HCT116 (cell line): ENCODE results near the gene ZNF76. TPM values are rescaled to one million over a fixed set of nuclear protein-coding genes. Genes with fewer than 3 reads are reported as not detected.

ENCODE experiments used
- ATAC-seq: fragments of 200-7000 bp; cut with Tn5 transposase; 2 replicates; pipeline ENCODE4 v1.9.1; 2020; ENCODE audit warnings: mild to moderate bottlenecking, moderate library complexity
- BruUV-seq: library from RNA; stranded (reverse); fragments of 400-500 nt; replicated peaks from 2 replicates; lab custom pipeline; 2021; lab: Mats Ljungman, UMichigan
- CTCF ChIA-PET: fragments of 300-600 bp; sonication (Branson Sonifier 250); formaldehyde crosslinking; loops from one replicate; lab custom pipeline; 2021; ENCODE audit warnings: antibody characterized with exemption; lab: Charles Lee
- POLR2A ChIA-PET: fragments of 300-600, 350-600 bp; sonication (Branson Sonifier 250); formaldehyde crosslinking; loops from one replicate; lab custom pipeline; 2021; ENCODE audit warnings: antibody characterized with exemption; lab: Charles Lee
- RAD21 ChIA-PET, 2 experiments: fragments of 300-600 bp; sonication (Branson Sonifier 250); formaldehyde crosslinking; loops; one replicate each; lab custom pipeline; 2023; ENCODE audit warnings: low total read pairs in 2 of 2; ENCODE audit not compliant: uncharacterized antibody in 2 of 2, unreplicated experiment in 2 of 2, low non-redundant PET in 1 of 2; lab: Charles Lee
- DNase-seq: peaks from one replicate; pipeline ENCODE4 v3.0.0-alpha.2; 2010; ENCODE audit warnings: low read depth, low spot score
- H2AFZ ChIP-seq: fragments of 200-600 bp; shearing (Covaris generic), sonication (generic); 2 replicates; pipeline ENCODE4 v1.6.1; 2017; ENCODE audit warnings: low read depth, mixed run types, mixed read lengths, antibody characterized with exemption, low read length; ENCODE audit not compliant: poor library complexity, severe bottlenecking
- H3K27ac ChIP-seq: 2 replicates; pipeline ENCODE4 v1.5.1; 2012; ENCODE audit warnings: low read depth, low read length
- H3K27me3 ChIP-seq: fragments of 200-600 bp; sonication (generic); 2 replicates; pipeline ENCODE4 v1.6.1; 2016; ENCODE audit warnings: mixed run types, low read length, mixed read lengths; ENCODE audit not compliant: insufficient read depth
- H3K36me3 ChIP-seq, 2 experiments: fragments of 200-500 bp in 1 of 2; fragments of 200-600 bp in 1 of 2; sonication (Bioruptor generic) in 1 of 2; sonication (generic) in 1 of 2; 2 replicates each; pipeline versions ENCODE4 v1.5.1 to v1.6.1; 2014 to 2016; ENCODE audit warnings: low read length in 2 of 2, inconsistent platforms in 1 of 2, mixed read lengths in 1 of 2, mixed run types in 1 of 2; ENCODE audit not compliant: insufficient read depth in 2 of 2, control insufficient read depth in 1 of 2
- H3K4me1 ChIP-seq, 2 experiments: fragments of 200-600 bp in 1 of 2; sonication (generic) in 1 of 2; 2 replicates each; pipeline versions ENCODE4 v1.5.1 to v1.6.1; 2012 to 2017; ENCODE audit warnings: low read length in 2 of 2, inconsistent platforms in 1 of 2, mild to moderate bottlenecking in 1 of 2, mixed read lengths in 1 of 2, mixed run types in 1 of 2, moderate library complexity in 1 of 2; ENCODE audit not compliant: insufficient read depth in 2 of 2, control insufficient read depth in 1 of 2
- H3K4me2 ChIP-seq: fragments of 200-600 bp; sonication (generic); 2 replicates; pipeline ENCODE4 v1.6.1; 2017; ENCODE audit warnings: mixed run types, low read length, mixed read lengths
- H3K4me3 ChIP-seq, 2 experiments: fragments of 200-600 bp in 1 of 2; sonication (generic) in 1 of 2; replicated peaks in 1 of 2; 2 replicates each; pipeline ENCODE4 v1.5.1; 2011 to 2016; ENCODE audit warnings: low read length in 2 of 2, control low read depth in 1 of 2, low read depth in 1 of 2, mild to moderate bottlenecking in 1 of 2, mixed read lengths in 1 of 2, mixed run types in 1 of 2
- H3K79me2 ChIP-seq: fragments of 200-600 bp; sonication (generic); 2 replicates; pipeline ENCODE4 v1.6.1; 2017; ENCODE audit warnings: mild to moderate bottlenecking, mixed run types, low read length, moderate library complexity, mixed read lengths; ENCODE audit not compliant: insufficient read depth
- H3K9ac ChIP-seq: fragments of 200-600 bp; sonication (generic); 2 replicates; pipeline ENCODE4 v1.6.1; 2016; ENCODE audit warnings: low read length, mixed read lengths
- H3K9me2 ChIP-seq: fragments of 200-600 bp; sonication (generic), shearing (Covaris generic); 2 replicates; pipeline ENCODE4 v1.6.1; 2017; ENCODE audit warnings: mixed run types, mild to moderate bottlenecking, moderate library complexity; ENCODE audit not compliant: insufficient read depth
- H3K9me3 ChIP-seq, 2 experiments: fragments of 200-500 bp in 1 of 2; fragments of 200-600 bp in 1 of 2; sonication (Bioruptor generic) in 1 of 2; sonication (generic) in 1 of 2; 2 replicates each; pipeline ENCODE4 v1.6.1; 2014 to 2017; ENCODE audit warnings: low read length in 2 of 2, mixed read lengths in 2 of 2, inconsistent platforms in 1 of 2, low read depth in 1 of 2, mild to moderate bottlenecking in 1 of 2, mixed run types in 1 of 2, moderate library complexity in 1 of 2; ENCODE audit not compliant: control insufficient read depth in 1 of 2, insufficient read depth in 1 of 2
- H4K20me1 ChIP-seq: fragments of 200-600 bp; sonication (generic), shearing (Covaris generic); 2 replicates; pipeline ENCODE4 v1.6.1; 2017; ENCODE audit warnings: mixed run types, mild to moderate bottlenecking, moderate library complexity; ENCODE audit not compliant: insufficient read depth
- CBX3 ChIP-seq: IDR thresholded peaks from 2 replicates; pipeline ENCODE4 v1.6.1; 2012; ENCODE audit warnings: low read depth
- EGR1 ChIP-seq: IDR thresholded peaks from 2 replicates; pipeline ENCODE4 v1.6.1; 2012; ENCODE audit warnings: low read depth
- ELF1 ChIP-seq: IDR thresholded peaks from 2 replicates; pipeline ENCODE4 v1.6.1; 2012; ENCODE audit warnings: low read depth, borderline replicate concordance
- FOSL1 ChIP-seq: IDR thresholded peaks from 2 replicates; pipeline ENCODE4 v1.6.1; 2012; ENCODE audit warnings: low read depth
- POLR2AphosphoS5 ChIP-seq: IDR thresholded peaks from 2 replicates; pipeline ENCODE4 v1.6.1; 2011; ENCODE audit warnings: mild to moderate bottlenecking, low read depth, low read length, moderate library complexity
- RAD21 ChIP-seq: IDR thresholded peaks from 2 replicates; pipeline ENCODE4 v1.6.1; 2012; ENCODE audit warnings: low read depth, mild to moderate bottlenecking
- SP1 ChIP-seq: IDR thresholded peaks from 2 replicates; pipeline ENCODE4 v1.6.1; 2012; ENCODE audit warnings: low read depth
- SRF ChIP-seq: IDR thresholded peaks from 2 replicates; pipeline ENCODE4 v1.6.1; 2012; ENCODE audit warnings: low read depth
- TCF7L2 ChIP-seq: IDR thresholded peaks from 2 replicates; pipeline ENCODE4 v1.7.0; 2011; ENCODE audit warnings: borderline replicate concordance, inconsistent platforms; ENCODE audit not compliant: insufficient read depth, insufficient read length; ENCODE audit errors: extremely low read depth
- intact Hi-C: fragments of 100-400 bp; cut with micrococcal nuclease; formaldehyde crosslinking; loops from 2 replicates; pipeline ENCODE4 v1.10.0; 2022
- total RNA-seq: library from RNA; stranded (reverse); gene quantifications from one replicate; pipeline ENCODE4 v1.2.1, GENCODE V29; 2021; ENCODE audit not compliant: unreplicated experiment
- TF ChIP-seq, protein P1 (sequence below): IDR thresholded peaks from 2 replicates; pipeline ENCODE4 v1.6.1; 2012
- TF ChIP-seq, protein P2 (sequence below): IDR thresholded peaks from 2 replicates; pipeline ENCODE4 v1.6.1; 2012
- TF ChIP-seq, protein P3 (sequence below): IDR thresholded peaks from 2 replicates; pipeline ENCODE4 v1.6.1; 2011; ENCODE audit warnings: mild to moderate bottlenecking, low read length, moderate library complexity; ENCODE audit not compliant: insufficient replicate concordance; ENCODE audit errors: extremely low read depth

Gene ZNF76
- total RNA-seq, 1 experiment from 2014 or later: 47.5 TPM

DNA sequence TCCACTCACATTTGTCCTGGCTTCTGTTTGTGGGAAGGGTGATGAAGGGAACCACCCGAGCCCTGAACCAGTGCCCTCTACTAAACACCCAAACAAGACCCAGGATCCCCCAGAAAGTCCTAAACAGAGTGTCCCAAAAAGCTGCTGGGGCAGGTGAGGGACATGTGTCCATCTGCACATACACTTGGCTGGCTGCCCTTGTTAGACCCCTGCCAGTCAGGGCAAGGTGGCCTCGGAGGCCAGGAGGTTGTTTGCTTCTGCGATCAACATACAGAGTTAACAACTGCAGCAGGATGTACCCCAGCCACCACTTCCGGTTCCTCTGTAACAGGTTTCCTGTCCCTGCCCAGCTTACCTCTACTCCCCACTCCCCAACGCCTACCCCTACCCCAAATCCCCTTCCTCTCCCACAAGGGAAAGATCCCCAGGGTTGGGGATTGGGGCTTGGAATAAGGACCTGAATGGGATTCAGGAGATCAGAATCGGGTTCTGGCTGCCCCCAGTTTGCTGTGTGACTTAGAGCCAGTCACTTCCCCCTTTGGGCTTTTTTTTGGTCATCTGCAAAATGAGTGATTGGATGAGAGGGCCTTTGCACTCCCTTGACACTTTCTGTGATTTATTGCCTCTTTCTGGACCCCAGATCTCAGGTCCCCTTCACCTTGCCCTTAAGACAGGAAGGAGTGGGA is 52.0 kb downstream of the ZNF76 start:
- Histone ChIP-seq H3K4me1 (no peaks in the 10 kb centered on the region), H3K36me3 (no peaks in the 10 kb centered on the region), H3K79me2 (no peaks in the 10 kb centered on the region), H2AFZ (no peak overlapping the region), H3K4me3 (no peak overlapping the region), H3K9me3 (no peaks in the 10 kb centered on the region), H3K9me2 (no peaks in the 10 kb centered on the region), H3K4me2 (no peak overlapping the region), H4K20me1 (no peaks in the 10 kb centered on the region), H3K27me3 (no peaks in the 10 kb centered on the region), H3K27ac (no peak overlapping the region), H3K9ac (no peak overlapping the region)
- RAD21 ChIA-PET: no interaction called here
- CTCF ChIA-PET: interaction anchor here (1.0 kb wide), 1 partner anchor 138 kb away, joined by 4 read pairs; no protein-coding TSS in a partner anchor
- TF ChIP-seq SP1 (no peak), POLR2AphosphoS5 (no peak), TCF7L2 (no peak), SRF (no peak), ELF1 (no peak), RAD21 (no peak), CBX3 (no peak), EGR1 (no peak), FOSL1 (no peak)
- TF ChIP-seq, protein P1, sequence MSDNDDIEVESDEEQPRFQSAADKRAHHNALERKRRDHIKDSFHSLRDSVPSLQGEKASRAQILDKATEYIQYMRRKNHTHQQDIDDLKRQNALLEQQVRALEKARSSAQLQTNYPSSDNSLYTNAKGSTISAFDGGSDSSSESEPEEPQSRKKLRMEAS: no peak
- TF ChIP-seq, protein P2, sequence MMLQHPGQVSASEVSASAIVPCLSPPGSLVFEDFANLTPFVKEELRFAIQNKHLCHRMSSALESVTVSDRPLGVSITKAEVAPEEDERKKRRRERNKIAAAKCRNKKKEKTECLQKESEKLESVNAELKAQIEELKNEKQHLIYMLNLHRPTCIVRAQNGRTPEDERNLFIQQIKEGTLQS: no peak
- TF ChIP-seq, protein P3, sequence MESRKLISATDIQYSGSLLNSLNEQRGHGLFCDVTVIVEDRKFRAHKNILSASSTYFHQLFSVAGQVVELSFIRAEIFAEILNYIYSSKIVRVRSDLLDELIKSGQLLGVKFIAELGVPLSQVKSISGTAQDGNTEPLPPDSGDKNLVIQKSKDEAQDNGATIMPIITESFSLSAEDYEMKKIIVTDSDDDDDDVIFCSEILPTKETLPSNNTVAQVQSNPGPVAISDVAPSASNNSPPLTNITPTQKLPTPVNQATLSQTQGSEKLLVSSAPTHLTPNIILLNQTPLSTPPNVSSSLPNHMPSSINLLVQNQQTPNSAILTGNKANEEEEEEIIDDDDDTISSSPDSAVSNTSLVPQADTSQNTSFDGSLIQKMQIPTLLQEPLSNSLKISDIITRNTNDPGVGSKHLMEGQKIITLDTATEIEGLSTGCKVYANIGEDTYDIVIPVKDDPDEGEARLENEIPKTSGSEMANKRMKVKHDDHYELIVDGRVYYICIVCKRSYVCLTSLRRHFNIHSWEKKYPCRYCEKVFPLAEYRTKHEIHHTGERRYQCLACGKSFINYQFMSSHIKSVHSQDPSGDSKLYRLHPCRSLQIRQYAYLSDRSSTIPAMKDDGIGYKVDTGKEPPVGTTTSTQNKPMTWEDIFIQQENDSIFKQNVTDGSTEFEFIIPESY: no peak
- POLR2A ChIA-PET: no interaction called here
- intact Hi-C loops: no loop called here
- no peak for ATAC-seq
- BruUV-seq: no TSS peak
- no peak for DNase-seq
